Mammary epithelial cell (primary cell): ENCODE results near the gene SORD.

Experiments
- CTCF ChIP-seq, 2 donors: IDR thresholded peaks in 1 of 2; conservative IDR thresholded peaks in 1 of 2; 2 replicates each; pipeline ENCODE4 v1.5.1; 2011 to 2012; ENCODE audit warnings: inconsistent platforms in 2 of 2, low read length in 2 of 2, mild to moderate bottlenecking in 2 of 2, control low read depth in 1 of 2, low read depth in 1 of 2; ENCODE audit not compliant: insufficient read depth in 1 of 2; ENCODE audit errors: extremely low read depth in 1 of 2
- EZH2 ChIP-seq: IDR thresholded peaks from 2 replicates; pipeline ENCODE4 v1.6.1; 2012; ENCODE audit warnings: low read length, inconsistent platforms, borderline replicate concordance

- no peak for TF ChIP-seq CTCF (conservative IDR thresholded peaks at IDR 0.05 in 1 of 2, IDR thresholded peaks at IDR 0.05 in 1 of 2; ENCODE audit: extremely low read depth in 1 of 2, insufficient read depth in 1 of 2, low read depth in 1 of 2, low read length in 2 of 2)
- TF ChIP-seq EZH2: no peak
These were observed 7.7 kb downstream of the SORD start for GRCh38 chr15:45030743-45031142.
